H1 (cell line): ENCODE results near the gene SCN3A. TPM values are rescaled to one million over a fixed set of nuclear protein-coding genes. Genes with fewer than 3 reads are reported as not detected.

Experiments
- CREB1 ChIP-seq: IDR thresholded peaks from 2 replicates; pipeline ENCODE4 v1.6.1; 2012; ENCODE audit warnings: inconsistent platforms
- E2F6 ChIP-seq: IDR thresholded peaks from 2 replicates; pipeline ENCODE4 v1.6.1; 2012; ENCODE audit warnings: inconsistent platforms
- MAFK ChIP-seq: IDR thresholded peaks from 2 replicates; pipeline ENCODE4 v1.6.1; 2012; ENCODE audit warnings: low read depth, mild to moderate bottlenecking, improper control_type of control experiment, low read length
- POLR2A ChIP-seq, 2 experiments: IDR thresholded peaks; 1 replicate in 1 of 2; 2 replicates in 1 of 2; pipeline ENCODE4 v1.6.1; 2011; ENCODE audit warnings: low read depth in 2 of 2, low read length in 2 of 2, mild to moderate bottlenecking in 2 of 2; ENCODE audit errors: control extremely low read depth in 1 of 2
- SUZ12 ChIP-seq: fragments of 200-600 bp; sonication (generic); IDR thresholded peaks from 2 replicates; pipeline ENCODE4 v1.6.1; 2012; ENCODE audit warnings: mild to moderate bottlenecking, inconsistent platforms, low read length, moderate library complexity, mixed read lengths
- polyA plus RNA-seq, 7 experiments: library from polyadenylated mRNA; depleted of rRNA in 3 of 7; stranded (reverse) in 5 of 7; unstranded in 2 of 7; fragments of >200 nt in 5 of 7; fragments of 200-250 nt in 2 of 7; gene quantifications; 1 replicate in 5 of 7; 2 replicates in 1 of 7; 4 replicates in 1 of 7; pipeline versions ENCODE4 v1.2.1 to v1.2.3, GENCODE V29; 2011 to 2013; ENCODE audit warnings: missing spikeins in 2 of 7, mixed read lengths in 2 of 7
- total RNA-seq: library from RNA; stranded (reverse); fragmentation: NEBNext Ultra II Directional; extraction: Animal tissue kit (Norgen Biotek cat#: 25700); gene quantifications from 2 replicates; pipeline ENCODE4 v1.2.1, GENCODE V29; 2021
- TF ChIP-seq, protein P1 (sequence below): IDR thresholded peaks from 2 replicates; pipeline ENCODE4 v1.6.1; 2011; ENCODE audit warnings: low read depth, mild to moderate bottlenecking, low read length; ENCODE audit not compliant: insufficient read depth
- TF ChIP-seq, protein P2 (sequence below): IDR thresholded peaks from 2 replicates; pipeline ENCODE4 v1.6.1; 2012; ENCODE audit warnings: low read length, inconsistent platforms

The SCN3A gene
- total and polyA plus RNA-seq, 2 of the 8 experiments (the other 6 are each of a cell fraction or from before 2014, with no cell fraction given), result 0.02 TPM; not detected in 1

DNA sequence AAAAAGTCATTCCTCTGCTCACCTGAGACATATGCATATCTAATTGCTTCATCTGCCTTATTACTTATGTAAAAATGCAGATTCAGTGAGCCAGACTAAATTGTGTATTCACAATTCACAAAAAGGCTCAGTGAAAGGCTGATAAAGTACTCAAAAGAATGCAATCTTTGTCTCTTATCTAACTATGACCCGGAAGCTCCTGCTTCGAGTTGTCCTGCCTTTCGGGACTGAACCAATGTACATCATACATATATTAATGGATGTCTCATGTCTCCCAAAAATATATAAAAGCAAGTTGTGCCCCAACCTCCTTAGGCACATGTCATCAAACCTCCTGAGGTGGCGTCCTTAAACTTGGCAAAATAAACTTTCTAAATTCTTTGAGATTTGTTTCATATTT, 120.5 kb downstream of the SCN3A start (continued):
- TF ChIP-seq E2F6, result no peak
- no peak for TF ChIP-seq MAFK
- TF ChIP-seq POLR2A (IDR thresholded peaks at IDR 0.05; ENCODE audit: control extremely low read depth in 1 of 2, low read depth in 2 of 2, low read length in 2 of 2), result no peak
- TF ChIP-seq, protein P1, sequence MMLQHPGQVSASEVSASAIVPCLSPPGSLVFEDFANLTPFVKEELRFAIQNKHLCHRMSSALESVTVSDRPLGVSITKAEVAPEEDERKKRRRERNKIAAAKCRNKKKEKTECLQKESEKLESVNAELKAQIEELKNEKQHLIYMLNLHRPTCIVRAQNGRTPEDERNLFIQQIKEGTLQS, result no peak
- TF ChIP-seq CREB1, result no peak
- no peak for TF ChIP-seq SUZ12
- TF ChIP-seq, protein P2, sequence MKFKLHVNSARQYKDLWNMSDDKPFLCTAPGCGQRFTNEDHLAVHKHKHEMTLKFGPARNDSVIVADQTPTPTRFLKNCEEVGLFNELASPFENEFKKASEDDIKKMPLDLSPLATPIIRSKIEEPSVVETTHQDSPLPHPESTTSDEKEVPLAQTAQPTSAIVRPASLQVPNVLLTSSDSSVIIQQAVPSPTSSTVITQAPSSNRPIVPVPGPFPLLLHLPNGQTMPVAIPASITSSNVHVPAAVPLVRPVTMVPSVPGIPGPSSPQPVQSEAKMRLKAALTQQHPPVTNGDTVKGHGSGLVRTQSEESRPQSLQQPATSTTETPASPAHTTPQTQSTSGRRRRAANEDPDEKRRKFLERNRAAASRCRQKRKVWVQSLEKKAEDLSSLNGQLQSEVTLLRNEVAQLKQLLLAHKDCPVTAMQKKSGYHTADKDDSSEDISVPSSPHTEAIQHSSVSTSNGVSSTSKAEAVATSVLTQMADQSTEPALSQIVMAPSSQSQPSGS, result no peak
